Spleen (tissue), 11 donors: ENCODE measurements around the gene ROR1. TPM values are rescaled to one million over a fixed set of nuclear protein-coding genes. Genes with fewer than 3 reads are reported as not detected.

Source experiments
- DNase-seq: peaks from one replicate; pipeline ENCODE4 v3.0.0-alpha.2; 2020
- H3K27ac ChIP-seq, 8 donors: fragments of 200-600 bp; sonication (generic) in 7 of 8; 1 replicate in 4 of 8; 2 replicates in 4 of 8; pipeline versions ENCODE4 v1.5.0 to v1.8.0; 2016 to 2021; ENCODE audit warnings: inconsistent platforms in 4 of 8, mild to moderate bottlenecking in 4 of 8, moderate library complexity in 1 of 8
- H3K27me3 ChIP-seq, 7 donors: fragments of 200-600 bp; sonication (generic) in 6 of 7; replicated peaks in 1 of 7; 1 replicate in 4 of 7; 2 replicates in 3 of 7; pipeline versions ENCODE4 v1.5.0 to v1.8.0; 2016 to 2021; ENCODE audit warnings: inconsistent platforms in 3 of 7, mild to moderate bottlenecking in 1 of 7
- H3K36me3 ChIP-seq, 6 donors: fragments of 200-600 bp; sonication (generic) in 5 of 6; 1 replicate in 4 of 6; 2 replicates in 2 of 6; pipeline versions ENCODE4 v1.5.0 to v1.8.0; 2016 to 2021; ENCODE audit warnings: inconsistent platforms in 2 of 6
- H3K4me1 ChIP-seq, 6 donors: fragments of 200-600 bp; sonication (generic) in 5 of 6; 1 replicate in 3 of 6; 2 replicates in 3 of 6; pipeline versions ENCODE4 v1.5.0 to v1.8.0; 2016 to 2021; ENCODE audit warnings: inconsistent platforms in 3 of 6
- H3K4me3 ChIP-seq, 8 donors: fragments of 200-600 bp; sonication (generic) in 7 of 8; 1 replicate in 4 of 8; 2 replicates in 4 of 8; pipeline versions ENCODE4 v1.5.0 to v1.8.0; 2016 to 2021; ENCODE audit warnings: inconsistent platforms in 4 of 8, mild to moderate bottlenecking in 4 of 8, moderate library complexity in 2 of 8
- H3K9me3 ChIP-seq, 8 donors: fragments of 200-600 bp; sonication (generic) in 7 of 8; 1 replicate in 4 of 8; 2 replicates in 4 of 8; pipeline versions ENCODE4 v1.5.0 to v1.8.0; 2016 to 2021; ENCODE audit warnings: inconsistent platforms in 4 of 8
- CTCF ChIP-seq, 11 experiments: fragments of 200-600 bp in 7 of 11; fragments of 450-650 bp in 4 of 11; sonication (generic) in 4 of 11; IDR thresholded peaks in 8 of 11; conservative IDR thresholded peaks in 3 of 11; 1 replicate in 7 of 11; 2 replicates in 4 of 11; pipeline versions ENCODE4 v1.4.0 to v1.8.0; 2016 to 2021; ENCODE audit warnings: antibody characterized with exemption in 11 of 11, inconsistent platforms in 4 of 11, mild to moderate bottlenecking in 1 of 11
- POLR2A ChIP-seq, 3 donors: fragments of 450-650 bp; IDR thresholded peaks; one replicate each; pipeline ENCODE4 v1.5.1; 2017; ENCODE audit warnings: antibody characterized with exemption in 3 of 3, mild to moderate bottlenecking in 1 of 3
- POLR2AphosphoS5 ChIP-seq, 3 donors: sonication (generic); formaldehyde crosslinking; IDR thresholded peaks; one replicate each; pipeline ENCODE4 v1.5.1; 2017; ENCODE audit warnings: antibody characterized with exemption in 3 of 3
- WGBS, 5 donors: extraction: QIAGEN DNeasy Blood & Tissue Kit in 3 of 5; methylation state at CpG; one replicate each; pipeline versions ENCODE4 v1.1.5 to v1.1.7; 2013 to 2018; 5-methylcytosine and 5-hydroxymethylcytosine counted together
- intact Hi-C: fragments of 100-400 bp; cut with DNase I; formaldehyde crosslinking; loops from one replicate; pipeline ENCODE4 v1.15.0; 2023; ENCODE audit warnings: low total_unique reads
- polyA plus RNA-seq, 3 donors: library from polyadenylated mRNA; stranded (reverse); fragments of 200-250 nt; gene quantifications; one replicate each; pipeline ENCODE4 v1.2.1, GENCODE V29; 2013
- total RNA-seq, 7 donors: library from RNA; depleted of rRNA in 3 of 7; stranded (reverse); fragments of >200 nt in 3 of 7; fragmentation: NEBNext Ultra II Directional in 4 of 7; extraction: Animal tissue kit (Norgen Biotek cat#: 25700) in 4 of 7; gene quantifications; one replicate each; pipeline versions ENCODE4 v1.1.0 to v1.2.1, GENCODE V29; 2016 to 2021
- donor health status: healthy with polysubstance abuse.
- donor health status: DM: no; HTN: no; CAD: no; lungs with moderate emphysema.
- donor health status: DM: no; HTN: no; CAD: no.
- donor health status: Bipolar disorder and iron deficiency.
- donor health status: healthy.
- donor health status: DM: no; HTN: no; CAD: no.
- donor health status: DM: yes; HTN: yes; CAD: no.

The ROR1 gene
- total and polyA plus RNA-seq, 10 donors: 0.43 to 12.3 (median 6.4) TPM

- TF ChIP-seq POLR2A (IDR thresholded peaks at IDR 0.05): no peak
- TF ChIP-seq POLR2AphosphoS5 (IDR thresholded peaks at IDR 0.05): no peak
- no peak for TF ChIP-seq CTCF (IDR thresholded peaks at IDR 0.05 in 8 of 11, conservative IDR thresholded peaks at IDR 0.05 in 3 of 11)
- Histone ChIP-seq H3K4me1 (no peaks in the 10 kb centered on the region), H3K4me3 (no peak overlapping the region), H3K27me3 (no peaks in the 10 kb centered on the region), H3K27ac (no peak overlapping the region), H3K9me3 (peaks cover 0 to 30% (median 20%) of the 10 kb centered on the region in 8 donors), H3K36me3 (no peaks in the 10 kb centered on the region)
- DNase-seq: no peak
- intact Hi-C loops: no loop called here
- WGBS, 5 donors: 85 to 93% (median 91%) methylated on average over 3 to 4 of the region's 4 CpGs
Observed at GRCh38 chr1:64059556-64059955, 285.7 kb downstream of the ROR1 start.

- no peak for DNase-seq
- Histone ChIP-seq H3K9me3 (peaks cover 0 to 30% (median 20%) of the 10 kb centered on the region in 8 donors), H3K27me3 (no peaks in the 10 kb centered on the region), H3K4me3 (no peak overlapping the region), H3K4me1 (no peaks in the 10 kb centered on the region), H3K36me3 (no peaks in the 10 kb centered on the region), H3K27ac (no peak overlapping the region)
- TF ChIP-seq POLR2A (IDR thresholded peaks at IDR 0.05): no peak
- TF ChIP-seq POLR2AphosphoS5 (IDR thresholded peaks at IDR 0.05): no peak
- WGBS, 5 donors: 84 to 93% (median 89%) methylated on average over 2 of the region's 2 CpGs
- intact Hi-C loops: no loop called here
Observed at GRCh38 chr1:64060611-64061302, 286.9 kb downstream of the ROR1 start.

GRCh38 chr1:64061430-64062104, 287.8 kb downstream of the ROR1 start:
- Histone ChIP-seq H3K4me1 (no peaks in the 10 kb centered on the region), H3K4me3 (no peak overlapping the region), H3K9me3 (peaks cover 0 to 30% (median 20%) of the 10 kb centered on the region in 8 donors), H3K36me3 (no peaks in the 10 kb centered on the region), H3K27me3 (no peaks in the 10 kb centered on the region), H3K27ac (no peak overlapping the region)
- TF ChIP-seq CTCF (IDR thresholded peaks at IDR 0.05 in 8 of 11, conservative IDR thresholded peaks at IDR 0.05 in 3 of 11) (no peak), POLR2A (IDR thresholded peaks at IDR 0.05) (no peak), POLR2AphosphoS5 (IDR thresholded peaks at IDR 0.05) (no peak)
- 84 to 92% (median 91%) methylated on average over 2 of the region's 2 CpGs for WGBS, 5 donors
- no peak for DNase-seq
- intact Hi-C loops: no loop called here

GRCh38 chr1:64062529-64062928, 288.7 kb downstream of the ROR1 start:
- Histone ChIP-seq H3K36me3 (no peaks in the 10 kb centered on the region), H3K9me3 (peaks cover 0 to 26% (median 17%) of the 10 kb centered on the region in 8 donors), H3K4me3 (no peak overlapping the region), H3K27me3 (no peaks in the 10 kb centered on the region), H3K27ac (no peak overlapping the region), H3K4me1 (no peaks in the 10 kb centered on the region)
- DNase-seq: no peak
- TF ChIP-seq POLR2A (IDR thresholded peaks at IDR 0.05) (no peak), CTCF (IDR thresholded peaks at IDR 0.05 in 8 of 11, conservative IDR thresholded peaks at IDR 0.05 in 3 of 11) (no peak), POLR2AphosphoS5 (IDR thresholded peaks at IDR 0.05) (no peak)
- WGBS, 5 donors: 79 to 89% (median 89%) methylated on average over 6 of the region's 6 CpGs
- intact Hi-C loops: no loop called here
